GM15510 (cell line): Measurements from ENCODE around the gene ALLC.

Experiments used
- POLR2A ChIP-seq: IDR thresholded peaks from 3 replicates; pipeline ENCODE4 v1.6.1; 2011; ENCODE audit warnings: borderline replicate concordance; ENCODE audit not compliant: insufficient read length; ENCODE audit errors: extremely low read depth

Gene ALLC

GRCh38 chr2:3674066-3674845 lies 16.3 kb downstream of the ALLC start:
- TF ChIP-seq POLR2A = no peak

DNA sequence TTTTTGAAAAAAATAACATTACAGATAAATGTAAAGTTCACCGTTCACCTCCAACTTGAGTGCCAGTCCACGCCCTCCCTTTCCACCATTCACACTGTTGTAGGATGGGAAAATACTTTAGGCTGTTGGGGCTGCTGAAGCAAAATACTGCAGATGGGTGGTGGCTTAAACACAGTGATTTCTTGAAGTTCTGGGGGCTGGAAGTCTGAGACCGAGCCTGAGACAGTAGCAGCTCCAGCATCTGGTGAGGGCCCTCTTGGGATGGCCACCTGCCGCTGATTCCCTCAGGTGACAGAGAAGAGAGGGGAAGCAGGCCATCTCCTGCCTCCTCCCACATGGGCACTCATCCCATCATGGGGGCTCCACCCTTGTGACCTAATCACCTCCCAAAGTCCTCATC lies 17.7 kb downstream of the ALLC start:
- no peak for TF ChIP-seq POLR2A

DNA sequence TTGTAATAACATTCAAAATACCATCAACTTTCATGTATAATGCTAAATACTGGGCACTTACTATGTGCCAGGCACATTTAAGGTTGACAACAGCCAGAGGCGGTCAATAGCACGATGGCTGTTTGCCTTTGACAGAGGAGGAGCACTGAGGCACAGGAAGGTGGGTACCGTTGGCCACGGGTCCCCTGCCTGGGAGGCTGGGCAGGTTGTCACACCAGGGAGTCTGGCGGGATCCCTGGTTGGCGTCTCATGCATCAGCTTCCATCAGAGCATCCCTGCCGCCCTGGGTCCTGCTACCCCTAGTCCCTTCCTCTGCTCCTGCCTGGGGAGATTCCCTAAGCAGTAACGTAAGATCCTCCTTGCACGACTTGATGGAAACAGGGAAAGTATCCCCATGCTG lies 19.4 kb downstream of the ALLC start:
- no peak for TF ChIP-seq POLR2A

DNA sequence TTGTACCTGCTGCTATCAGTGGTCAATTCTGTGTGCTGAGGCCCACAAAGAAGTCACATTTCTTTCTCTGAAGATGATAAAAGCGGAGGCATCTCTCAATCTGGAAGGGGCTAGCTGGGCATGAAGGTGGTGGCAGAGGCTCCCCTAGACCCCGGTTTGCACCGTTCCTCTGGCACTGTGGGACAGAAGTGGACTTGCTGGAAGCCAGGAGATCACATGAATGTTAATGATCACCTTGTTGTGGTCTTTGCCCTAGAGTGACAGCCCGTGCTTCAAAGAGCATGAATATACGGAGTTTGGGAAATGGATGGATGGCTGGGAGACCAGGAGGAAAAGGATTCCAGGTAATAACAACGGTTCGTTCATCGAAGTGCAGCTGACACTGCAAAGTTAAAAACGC lies 20.2 kb downstream of the ALLC start:
- no peak for TF ChIP-seq POLR2A

DNA sequence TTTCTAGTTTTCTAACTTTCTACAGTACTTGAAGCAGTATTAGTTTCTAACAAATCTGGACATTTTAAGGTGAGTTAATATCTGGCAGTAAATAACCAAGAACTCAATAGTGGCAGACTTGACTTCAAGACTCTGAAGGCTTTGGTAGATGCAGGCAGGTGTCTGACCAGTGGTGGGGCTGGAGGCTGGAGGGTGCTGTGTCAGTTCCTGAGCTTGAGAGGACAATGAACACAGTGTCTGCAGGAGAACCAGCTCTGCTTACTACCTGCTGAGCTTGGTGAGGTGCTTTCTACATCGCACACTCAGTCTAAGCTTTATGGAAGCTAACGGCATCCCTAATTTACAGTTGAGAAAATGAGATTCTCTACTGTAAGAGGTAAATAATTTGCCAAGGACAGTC lies 21.2 kb downstream of the ALLC start:
- TF ChIP-seq POLR2A = no peak

DNA sequence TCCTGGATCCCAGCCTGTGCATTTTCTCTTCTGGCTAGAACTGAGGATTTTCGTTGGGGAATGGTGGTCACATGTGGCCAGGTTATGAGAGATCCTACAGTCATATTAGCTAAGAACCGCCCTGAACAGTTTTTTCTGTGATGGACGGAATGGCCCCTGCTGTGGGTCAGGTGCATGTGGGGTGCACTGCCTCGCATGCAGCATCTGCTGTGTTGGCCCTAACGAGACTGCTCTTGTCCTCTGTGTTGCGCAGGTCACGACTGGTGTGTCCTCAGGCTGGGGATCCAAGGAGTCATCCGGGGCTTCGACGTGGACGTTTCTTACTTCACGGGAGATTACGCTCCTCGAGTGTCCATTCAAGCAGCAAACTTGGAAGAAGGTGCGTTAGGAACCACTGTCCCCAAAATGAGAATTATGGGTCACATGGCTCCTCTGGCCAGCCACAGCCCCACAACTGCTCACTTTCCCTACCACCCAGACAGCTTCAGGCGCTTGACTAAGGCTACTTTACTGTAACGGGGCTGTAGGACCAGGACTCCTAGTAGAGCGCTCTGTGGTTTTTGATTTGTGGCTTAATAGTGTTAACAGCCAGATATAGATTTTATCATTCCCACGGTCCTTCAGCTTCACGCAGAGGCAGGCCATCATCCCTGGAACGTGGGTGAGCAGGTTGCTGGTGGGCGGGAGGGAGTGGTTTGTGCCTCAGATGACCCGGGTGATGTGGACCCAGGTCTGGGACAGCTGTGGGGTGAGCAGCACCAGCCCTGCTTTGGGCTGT lies 21.8 kb downstream of the ALLC start:
- TF ChIP-seq POLR2A = no peak

DNA sequence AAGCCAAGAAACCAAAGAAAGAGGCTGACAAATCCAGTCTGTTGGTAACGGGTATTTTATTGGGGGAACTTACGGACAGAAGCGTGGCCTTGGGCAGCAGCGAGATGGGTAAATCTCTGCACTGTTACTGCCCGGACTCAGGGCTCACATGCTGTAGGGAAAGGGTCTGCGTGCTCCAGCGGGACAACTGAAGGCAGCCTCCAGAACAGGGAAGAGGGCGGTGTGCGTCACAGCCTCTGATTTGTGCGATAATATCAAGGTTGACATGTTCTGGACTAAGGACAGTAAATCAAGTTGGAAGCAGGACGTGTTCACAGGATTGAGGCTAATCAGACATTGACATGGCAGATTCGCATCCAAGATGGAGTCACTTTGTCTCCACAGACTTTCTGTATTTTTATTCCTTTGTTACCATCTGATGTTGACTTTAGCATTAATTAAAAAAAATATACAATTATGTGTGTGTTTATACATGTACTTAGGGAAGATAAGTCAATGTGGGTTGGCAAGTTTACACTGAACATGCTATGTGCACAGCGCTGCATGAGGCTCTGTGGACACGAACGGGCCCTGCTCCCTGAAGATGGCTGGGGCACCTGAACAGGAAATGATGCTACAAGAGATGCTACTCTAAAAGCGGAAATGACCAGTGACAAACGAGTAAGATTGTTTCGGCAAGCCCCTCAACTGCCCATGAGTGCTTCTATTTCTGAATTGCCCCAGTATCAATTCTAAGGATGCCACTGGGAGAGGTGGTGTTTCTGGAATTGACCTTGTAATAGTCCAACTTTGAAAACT lies 22.7 kb downstream of the ALLC start:
- no peak for TF ChIP-seq POLR2A

DNA sequence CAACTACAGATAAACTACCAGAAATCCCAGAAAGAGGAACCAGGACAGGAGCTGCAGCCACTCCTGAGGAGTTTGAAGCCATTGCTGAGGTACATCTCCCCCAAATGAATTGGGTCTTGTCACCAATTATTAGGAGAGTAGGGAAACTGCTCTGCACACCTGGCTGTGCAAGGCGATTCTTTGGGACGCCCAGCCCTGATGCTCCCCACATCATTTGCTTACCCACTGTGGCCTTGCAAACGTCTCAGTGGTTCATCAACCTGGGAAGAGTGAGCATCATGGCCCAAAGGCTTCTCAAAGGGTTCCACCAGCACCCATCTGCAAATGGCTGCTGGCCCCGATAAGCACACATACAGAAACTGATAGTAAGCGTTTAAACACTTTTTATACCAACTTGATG lies 23.6 kb downstream of the ALLC start:
- no peak for TF ChIP-seq POLR2A

DNA sequence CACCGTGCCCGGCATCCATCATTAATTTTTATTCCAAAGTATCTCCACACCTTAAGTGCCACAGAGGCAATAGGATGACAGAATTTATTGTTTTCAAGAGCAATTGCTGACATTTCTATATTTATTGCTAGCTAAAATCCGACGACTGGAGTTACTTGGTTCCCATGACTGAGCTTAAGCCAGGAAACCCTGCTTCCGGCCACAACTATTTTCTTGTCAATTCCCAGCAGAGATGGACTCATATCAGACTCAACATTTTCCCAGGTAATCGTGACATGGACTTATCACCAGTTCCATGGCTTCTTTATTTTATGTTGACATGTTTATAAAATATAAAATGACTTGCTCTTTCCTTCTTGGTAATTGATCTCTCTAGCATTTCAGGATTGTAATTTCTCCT lies 24.8 kb downstream of the ALLC start:
- no peak for TF ChIP-seq POLR2A

DNA sequence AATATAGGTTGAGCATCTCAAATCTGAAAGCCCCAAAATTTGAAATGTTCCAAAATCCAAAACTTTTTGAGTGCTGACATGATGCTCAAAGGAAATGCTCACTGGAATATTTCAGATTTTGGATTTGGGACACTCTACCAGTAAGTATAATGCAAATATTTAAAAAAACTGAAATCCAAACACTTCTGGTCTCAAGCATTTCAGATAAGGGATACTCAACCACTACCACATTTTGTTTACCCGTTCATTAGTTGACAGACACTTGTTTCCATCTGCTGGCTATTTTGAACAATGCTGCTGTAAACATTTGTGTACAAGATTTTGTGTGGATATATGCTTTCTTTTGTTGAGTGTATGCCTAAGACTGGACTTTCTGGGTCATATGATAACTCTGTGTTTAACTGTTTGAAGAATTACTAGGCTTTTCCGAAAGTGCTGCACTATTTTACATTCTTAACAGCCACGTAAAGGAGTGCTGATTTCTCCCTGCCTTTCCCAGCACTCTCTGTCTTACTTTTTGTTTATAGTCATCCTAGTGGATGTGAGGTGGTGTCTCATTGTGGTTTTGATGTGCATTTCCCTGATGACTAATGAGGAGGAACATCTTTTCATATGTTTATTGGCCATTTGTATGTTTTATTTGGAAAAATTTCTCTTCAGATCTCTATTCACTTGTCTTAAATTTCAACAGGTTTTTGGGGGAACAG lies 25.9 kb downstream of the ALLC start:
- TF ChIP-seq POLR2A = no peak

GRCh38 chr2:3689998-3690748 lies 32.2 kb downstream of the ALLC start:
- no peak for TF ChIP-seq POLR2A

DNA sequence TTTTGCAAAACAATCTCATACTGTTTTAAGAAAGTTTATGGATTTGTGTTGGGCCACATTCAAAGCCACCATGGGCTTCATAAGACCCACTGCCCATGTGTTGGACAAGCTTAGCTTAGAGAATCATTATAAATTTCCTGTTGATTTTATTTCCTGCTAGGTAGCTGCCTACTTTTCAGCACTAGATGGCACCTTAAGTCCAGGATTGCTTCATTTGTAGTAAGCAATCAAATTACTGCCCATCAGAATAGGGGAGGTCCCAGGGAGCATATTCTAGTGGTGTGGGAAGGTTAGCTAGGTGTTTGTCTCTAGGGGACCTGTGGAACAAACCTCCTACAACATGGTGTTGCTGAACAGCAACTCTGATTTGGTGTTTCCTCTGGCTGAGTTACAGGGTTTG lies 34.4 kb downstream of the ALLC start:
- TF ChIP-seq POLR2A = no peak

DNA sequence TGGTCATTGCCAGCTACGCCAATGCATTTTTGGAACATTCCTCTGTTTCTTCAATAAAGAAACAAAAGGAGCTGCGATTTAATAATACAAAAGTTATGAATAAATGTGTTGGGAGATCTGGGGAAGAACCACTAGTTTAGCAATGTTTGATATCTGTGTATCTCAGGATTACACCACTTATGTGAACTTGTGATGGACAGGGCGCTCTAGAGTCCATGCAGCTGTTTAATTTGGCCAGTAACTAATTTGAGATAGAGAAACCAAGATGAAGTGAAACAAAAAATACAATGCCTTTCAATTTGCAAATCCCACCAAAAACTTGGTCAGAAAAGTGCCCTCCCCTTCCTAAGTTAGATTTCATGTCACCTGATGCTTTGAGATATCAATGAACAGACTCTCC lies 38.5 kb downstream of the ALLC start:
- no peak for TF ChIP-seq POLR2A

GRCh38 chr2:3701071-3701470 lies 43.1 kb downstream of the ALLC start:
- TF ChIP-seq POLR2A = no peak
